ENCODE results near the gene BCCIP. TPM values are rescaled to one million over a fixed set of nuclear protein-coding genes. Genes with fewer than 3 reads are reported as not detected.

The BCCIP gene
- total and polyA plus RNA-seq, 7 donors, result 57.6 to 235 (median 87.6) TPM

GRCh38 chr10:125795637-125796190, 27.6 kb upstream of the BCCIP start:
- H3K4me3 ChIP-seq, result no peak overlapping the region
- no peak for ATAC-seq
- no peaks in the 10 kb centered on the region for H3K9me3 ChIP-seq
- TF ChIP-seq CTCF (IDR thresholded peaks at IDR 0.05), result no peak
- peaks cover 0 to 92% of the 10 kb centered on the region in 2 donors for H3K36me3 ChIP-seq (ENCODE audit: insufficient read depth in 1 of 2, low read depth in 1 of 2)
- DNase-seq, result no peak
- no peak overlapping the region for H3K27ac ChIP-seq
- no peaks in the 10 kb centered on the region for H3K27me3 ChIP-seq (ENCODE audit: insufficient read depth in 3 of 3, low read length in 2 of 3)
- 84 to 88% (median 84%) methylated on average over 8 of the region's 8 CpGs for WGBS, 3 donors
- intact Hi-C loops (cut with DNase I), result no loop called here
- H3K4me1 ChIP-seq, result no peaks in the 10 kb centered on the region

GRCh38 chr10:125797424-125797823, 25.9 kb upstream of the BCCIP start:
- intact Hi-C loops (cut with DNase I), result no loop called here
- Histone ChIP-seq H3K9me3 (no peaks in the 10 kb centered on the region), H3K27me3 (ENCODE audit: insufficient read depth in 3 of 3, low read length in 2 of 3) (no peaks in the 10 kb centered on the region), H3K36me3 (ENCODE audit: insufficient read depth in 1 of 2, low read depth in 1 of 2) (peaks cover under 1 to 96% of the 10 kb centered on the region in 2 donors), H3K4me1 (no peaks in the 10 kb centered on the region), H3K4me3 (no peak overlapping the region), H3K27ac (no peak overlapping the region)
- no peak for TF ChIP-seq CTCF (IDR thresholded peaks at IDR 0.05)
- ATAC-seq (no peak), DNase-seq (no peak)
- 89 to 92% (median 91%) methylated on average over 8 of the region's 8 CpGs for WGBS, 3 donors

- no peak for DNase-seq
- no peaks in the 10 kb centered on the region for H3K4me1 ChIP-seq
- H3K27ac ChIP-seq, result no peak overlapping the region
- H3K9me3 ChIP-seq, result no peaks in the 10 kb centered on the region
- TF ChIP-seq CTCF (IDR thresholded peaks at IDR 0.05), result no peak
- ATAC-seq, result no peak
- intact Hi-C loops (cut with DNase I), result no loop called here
- H3K27me3 ChIP-seq (ENCODE audit: insufficient read depth in 3 of 3, low read length in 2 of 3), result no peaks in the 10 kb centered on the region
- no peak overlapping the region for H3K4me3 ChIP-seq
- H3K36me3 ChIP-seq (ENCODE audit: insufficient read depth in 1 of 2, low read depth in 1 of 2), result peaks cover 4 to 96% of the 10 kb centered on the region in 2 donors
- WGBS, 3 donors, result 50 to 71% (median 52%) methylated on average over 5 of the region's 5 CpGs
Measured at GRCh38 chr10:125797994-125798662, 25.2 kb upstream of the BCCIP start.

- Histone ChIP-seq H3K4me3 (no peak overlapping the region), H3K9me3 (no peaks in the 10 kb centered on the region), H3K36me3 (ENCODE audit: insufficient read depth in 1 of 2, low read depth in 1 of 2) (peaks cover 7 to 96% of the 10 kb centered on the region in 2 donors), H3K4me1 (no peaks in the 10 kb centered on the region), H3K27ac (no peak overlapping the region), H3K27me3 (ENCODE audit: insufficient read depth in 3 of 3, low read length in 2 of 3) (no peaks in the 10 kb centered on the region)
- intact Hi-C loops (cut with DNase I), result no loop called here
- no peak for TF ChIP-seq CTCF (IDR thresholded peaks at IDR 0.05)
- no peak for ATAC-seq
- 87 to 95% (median 93%) methylated on average over 8 of the region's 8 CpGs for WGBS, 3 donors
- DNase-seq, result no peak
Measured at GRCh38 chr10:125799451-125800182, 23.7 kb upstream of the BCCIP start.
